ENCODE results near the gene SUCLG2. TPM values are rescaled to one million over a fixed set of nuclear protein-coding genes. Genes with fewer than 3 reads are reported as not detected.

The SUCLG2 gene
- total and polyA plus RNA-seq, 10 of the 15 experiments (the other 5 are each of a cell fraction or from before 2014, with no cell fraction given) = 17.8 to 50.9 (median 37.2) TPM

GRCh38 chr3:67489816-67490215, 164.6 kb downstream of the SUCLG2 start (continued):
- TF ChIP-seq NFYB (IDR thresholded peaks at IDR 0.05; ENCODE audit: insufficient read depth, low read depth, low read length) = no peak
- no peak for TF ChIP-seq CBX3 (IDR thresholded peaks at IDR 0.05; ENCODE audit: borderline replicate concordance, low read depth)
- TF ChIP-seq ZNF274 (IDR thresholded peaks at IDR 0.05; ENCODE audit: insufficient read depth, insufficient read length) = no peak
- no peak for TF ChIP-seq ZBTB33 (IDR thresholded peaks at IDR 0.05)
- TF ChIP-seq SPI1 (IDR thresholded peaks at IDR 0.05; ENCODE audit: borderline replicate concordance, insufficient read depth, low read depth, low read length) = no peak
- TF ChIP-seq NR2C2 (IDR thresholded peaks at IDR 0.05; ENCODE audit: borderline replicate concordance, control insufficient read depth, insufficient read length, low read depth) = no peak
- TF ChIP-seq PAX5 (IDR thresholded peaks at IDR 0.05; ENCODE audit: borderline replicate concordance, low read depth, low read length) = no peak

- ChIA-PET SMC1A (ENCODE audit: uncharacterized antibody, unreplicated experiment) (no interaction called here), POLR2A (no interaction called here)
Observed at GRCh38 chr3:67487564-67488114, 166.8 kb downstream of the SUCLG2 start.

More at GRCh38 chr3:67487564-67488114, 166.8 kb downstream of the SUCLG2 start:
- H3K79me2 ChIP-seq (ENCODE audit: control insufficient read depth, insufficient read depth, low read length) = no peaks in the 10 kb centered on the region
- ATAC-seq (no peak), FAIRE-seq (no peak), DNase-seq (ENCODE audit: low read depth, low spot score) (no peak)
- H3K4me3 ChIP-seq = no peak overlapping the region
- no peak overlapping the region for H3K9ac ChIP-seq (ENCODE audit: control insufficient read depth, insufficient read depth, low read length)
- no peaks in the 10 kb centered on the region for H3K27me3 ChIP-seq (replicated peaks in 1 of 2; ENCODE audit: control insufficient read depth in 2 of 2, insufficient read depth in 2 of 2, low read length in 1 of 2)
- H3K9me3 ChIP-seq (replicated peaks; ENCODE audit: control insufficient read depth, insufficient read depth, low read length) = no peaks in the 10 kb centered on the region
- ChIA-PET CTCF (no interaction called here), RAD21 (ENCODE audit: unreplicated experiment) (no interaction called here)
- no peaks in the 10 kb centered on the region for H4K20me1 ChIP-seq (ENCODE audit: control insufficient read depth, insufficient read depth)
- H2AFZ ChIP-seq (ENCODE audit: control insufficient read depth, low read depth, low read length) = no peak overlapping the region
- 90% methylated on average over 1 of the region's 1 CpG for WGBS (ENCODE audit: insufficient coverage, insufficient replicate concordance, low lambda C conversion rate, missing lambda C conversion rate)
- no TSS peak for BruUV-seq (replicated peaks)
- no peak overlapping the region for H3K4me2 ChIP-seq (ENCODE audit: control insufficient read depth, insufficient read depth)
- TF ChIP-seq FOS (IDR thresholded peaks at IDR 0.05; ENCODE audit: borderline replicate concordance, extremely low read depth, insufficient read length) (no peak), ATF7 (IDR thresholded peaks at IDR 0.05; ENCODE audit: low read depth) (no peak), GABPA (IDR thresholded peaks at IDR 0.05; ENCODE audit: low read depth) (no peak), TCF12 (IDR thresholded peaks at IDR 0.05; ENCODE audit: low read depth, low read length) (no peak), ZBTB40 (IDR thresholded peaks at IDR 0.05; ENCODE audit: borderline replicate concordance) (no peak), NKRF (conservative IDR thresholded peaks at IDR 0.05) (no peak)
- H3K36me3 ChIP-seq (ENCODE audit: control insufficient read depth in 2 of 2, insufficient read depth in 2 of 2, low read length in 1 of 2) = no peaks in the 10 kb centered on the region; a peak in 1 of 4 replicates
- in situ Hi-C loops (cut with MboI) = no loop called here
- H3K27ac ChIP-seq (ENCODE audit: control insufficient read depth, insufficient read depth) = no peak overlapping the region
- no peaks in the 10 kb centered on the region for H3K4me1 ChIP-seq (ENCODE audit: control insufficient read depth, insufficient read depth, low read length)
- intact Hi-C loops (cut with micrococcal nuclease; ENCODE audit: unreplicated experiment) = no loop called here
